IMR-90 (cell line): ENCODE data around the gene DUSP12. TPM values are rescaled to one million over a fixed set of nuclear protein-coding genes. Genes with fewer than 3 reads are reported as not detected.

Source experiments
- ATAC-seq: fragments of 200-7000 bp; cut with Tn5 transposase; 2 replicates; pipeline ENCODE4 v1.9.1; 2020; ENCODE audit warnings: low read depth, mild to moderate bottlenecking, moderate library complexity
- BruUV-seq: library from RNA; stranded (reverse); fragments of 400-500 nt; replicated peaks from 2 replicates; lab custom pipeline; 2021; lab: Mats Ljungman, UMichigan
- CTCF ChIA-PET: fragments of 300-600 bp; formaldehyde crosslinking; extraction: SDS; loops from one replicate; lab custom pipeline; 2021; ENCODE audit warnings: antibody characterized with exemption; lab: Yijun Ruan, JAX
- POLR2A ChIA-PET: fragments of 300-600 bp; sonication (Branson Sonifier 250); formaldehyde crosslinking; loops from one replicate; lab custom pipeline; 2022; ENCODE audit warnings: antibody characterized with exemption; ENCODE audit not compliant: unreplicated experiment; lab: Charles Lee
- DNase-seq: peaks from one replicate; pipeline ENCODE4 v3.0.0; 2013
- H2AFZ ChIP-seq: replicated peaks from 2 replicates; pipeline ENCODE3; 2013; ENCODE audit warnings: low read length, mild to moderate bottlenecking; ENCODE audit not compliant: poor library complexity
- H2AK5ac ChIP-seq: 2 replicates; pipeline ENCODE4 v1.6.1; 2013; ENCODE audit warnings: low read depth, low read length, inconsistent platforms
- H2AK9ac ChIP-seq: replicated peaks from 2 replicates; pipeline ENCODE3; 2013; ENCODE audit warnings: mild to moderate bottlenecking, low read depth, low read length, moderate library complexity; ENCODE audit not compliant: poor library complexity
- H2BK120ac ChIP-seq: 2 replicates; pipeline ENCODE4 v1.6.1; 2013; ENCODE audit warnings: low read depth, low read length, inconsistent platforms
- H2BK15ac ChIP-seq: 3 replicates; pipeline ENCODE4 v1.6.1; 2013; ENCODE audit warnings: low read depth, low read length, inconsistent platforms
- H2BK20ac ChIP-seq: 2 replicates; pipeline ENCODE4 v1.6.1; 2013; ENCODE audit warnings: low read depth, mild to moderate bottlenecking, inconsistent platforms, low read length, moderate library complexity
- H2BK5ac ChIP-seq: 2 replicates; pipeline ENCODE4 v1.6.1; 2013; ENCODE audit warnings: mild to moderate bottlenecking, low read depth, low read length, inconsistent platforms; ENCODE audit not compliant: poor library complexity, severe bottlenecking
- H3K14ac ChIP-seq: replicated peaks from 2 replicates; pipeline ENCODE4 v1.6.1; 2013; ENCODE audit warnings: low read depth, low read length, inconsistent platforms
- H3K18ac ChIP-seq: 2 replicates; pipeline ENCODE4 v1.6.1; 2013; ENCODE audit warnings: low read depth, low read length, control low read depth
- H3K23ac ChIP-seq: 2 replicates; pipeline ENCODE4 v1.6.1; 2013; ENCODE audit warnings: low read depth, low read length, inconsistent platforms
- H3K27ac ChIP-seq: 2 replicates; pipeline ENCODE4 v1.5.1; 2013; ENCODE audit warnings: mild to moderate bottlenecking, control low read depth, low read length; ENCODE audit not compliant: insufficient read depth
- H3K27me3 ChIP-seq: 2 replicates; pipeline ENCODE4 v1.6.1; 2013; ENCODE audit warnings: low read length; ENCODE audit not compliant: control insufficient read depth, insufficient read depth
- H3K36me3 ChIP-seq: 2 replicates; pipeline ENCODE4 v1.6.1; 2013; ENCODE audit warnings: low read length, mixed read lengths; ENCODE audit not compliant: control insufficient read depth, insufficient read depth
- H3K4ac ChIP-seq: 2 replicates; pipeline ENCODE4 v1.6.1; 2013; ENCODE audit warnings: low read depth, low read length, inconsistent platforms
- H3K4me1 ChIP-seq: 2 replicates; pipeline ENCODE4 v1.6.1; 2013; ENCODE audit warnings: low read length, mixed read lengths; ENCODE audit not compliant: control insufficient read depth, insufficient read depth
- H3K4me2 ChIP-seq: 2 replicates; pipeline ENCODE4 v1.6.1; 2013; ENCODE audit warnings: low read depth, mild to moderate bottlenecking, control low read depth, low read length, moderate library complexity
- H3K4me3 ChIP-seq: 2 replicates; pipeline ENCODE4 v1.5.1; 2013; ENCODE audit warnings: low read depth, mild to moderate bottlenecking, control low read depth, low read length, moderate library complexity; ENCODE audit not compliant: insufficient read depth
- H3K56ac ChIP-seq: 2 replicates; pipeline ENCODE4 v1.6.1; 2013; ENCODE audit warnings: low read length, inconsistent platforms; ENCODE audit not compliant: insufficient read depth; ENCODE audit errors: extremely low read depth
- H3K79me1 ChIP-seq, 2 experiments: 2 replicates each; pipeline ENCODE4 v1.6.1; 2013; ENCODE audit warnings: low read length in 2 of 2, inconsistent platforms in 1 of 2, low read depth in 1 of 2
- H3K9ac ChIP-seq: 2 replicates; pipeline ENCODE4 v1.6.1; 2013; ENCODE audit warnings: low read depth, low read length, control low read depth
- H3K9me1 ChIP-seq: 2 replicates; pipeline ENCODE4 v1.6.1; 2013; ENCODE audit warnings: low read length, inconsistent platforms; ENCODE audit not compliant: insufficient read depth
- H3K9me3 ChIP-seq: 2 replicates; pipeline ENCODE4 v1.6.1; 2013; ENCODE audit warnings: low read length; ENCODE audit not compliant: control insufficient read depth, insufficient read depth
- H4K20me1 ChIP-seq: 2 replicates; pipeline ENCODE4 v1.6.1; 2013; ENCODE audit warnings: low read length, inconsistent platforms; ENCODE audit not compliant: insufficient read depth
- H4K5ac ChIP-seq: 2 replicates; pipeline ENCODE4 v1.6.1; 2013; ENCODE audit warnings: mild to moderate bottlenecking, low read depth, low read length, control low read depth
- H4K8ac ChIP-seq, 2 experiments: 2 replicates each; pipeline ENCODE4 v1.6.1; 2013; ENCODE audit warnings: low read depth in 2 of 2, low read length in 2 of 2, control low read depth in 1 of 2, inconsistent platforms in 1 of 2
- H4K91ac ChIP-seq: 2 replicates; pipeline ENCODE4 v1.6.1; 2013; ENCODE audit warnings: low read depth, low read length, inconsistent platforms; ENCODE audit not compliant: insufficient read depth
- BHLHE40 ChIP-seq: fragments of 150-350 bp; IDR thresholded peaks from 2 replicates; pipeline ENCODE4 v1.6.1; 2016; ENCODE audit warnings: mild to moderate bottlenecking, low read depth, low read length
- CTCF ChIP-seq: conservative IDR thresholded peaks from 2 replicates; pipeline ENCODE4 v1.5.1; 2012; ENCODE audit warnings: mild to moderate bottlenecking, low read depth, low read length, improper control_type of control experiment
- ELK1 ChIP-seq: fragments of 150-350 bp; IDR thresholded peaks from 2 replicates; pipeline ENCODE4 v1.6.1; 2016; ENCODE audit warnings: low read depth, mild to moderate bottlenecking, low read length, moderate library complexity, borderline replicate concordance
- MAFK ChIP-seq: IDR thresholded peaks from 2 replicates; pipeline ENCODE4 v1.6.1; 2012; ENCODE audit warnings: low read depth, low read length, improper control_type of control experiment
- POLR2A ChIP-seq: IDR thresholded peaks from 2 replicates; pipeline ENCODE4 v1.6.1; 2012; ENCODE audit warnings: mild to moderate bottlenecking, low read depth, low read length
- WGBS, 2 experiments: methylation state at CpG; one replicate each; pipeline versions ENCODE4 v1.1.5 to v1.1.7; 2013; ENCODE audit warnings: missing lambda C conversion rate in 2 of 2; ENCODE audit not compliant: insufficient read length in 1 of 2; ENCODE audit errors: extremely low coverage in 2 of 2; 5-methylcytosine and 5-hydroxymethylcytosine counted together
- dilution Hi-C: fragments of 300-500 bp; cut with HindIII; formaldehyde crosslinking; loops from one replicate; pipeline ENCODE4 v1.14.3; 2018; ENCODE audit warnings: low sequenced_read_pairs; ENCODE audit not compliant: unreplicated experiment
- in situ Hi-C: fragments of 300-500 bp; cut with MboI; formaldehyde crosslinking; loops from 3 replicates; pipeline ENCODE4 v1.14.3; 2019; ENCODE audit warnings: low sequenced_read_pairs, inconsistent platforms, mixed read lengths
- intact Hi-C: fragments of 100-400 bp; cut with micrococcal nuclease; formaldehyde crosslinking; loops from 2 replicates; pipeline ENCODE4 v1.10.0; 2022
- polyA plus RNA-seq, 3 experiments: library from polyadenylated mRNA; depleted of rRNA; stranded (reverse); fragments of >200 nt; gene quantifications; 2 replicates each; pipeline ENCODE4 v1.2.3, GENCODE V29; 2012; ENCODE audit warnings: low replicate concordance in 1 of 3
- total RNA-seq: library from RNA; depleted of rRNA; stranded (reverse); fragments of >200 nt; gene quantifications from 2 replicates; pipeline ENCODE4 v1.2.3, GENCODE V29; 2012

The DUSP12 gene
- total and polyA plus RNA-seq, 2 of the 4 experiments (the other 2 are of a cell fraction): 31.5 to 35.6 TPM

GRCh38 chr1:161727256-161727924, 22.2 kb upstream of the DUSP12 start:
- H3K36me3 ChIP-seq: no peaks in the 10 kb centered on the region
- peak overlapping the region; percentile 51 for H2AK5ac ChIP-seq
- ChIA-PET CTCF (interaction anchor here (0.7 to 2.0 kb wide), 3 partner anchors 12 to 556 kb away, joined by 3 to 8 read pairs (median 6); no protein-coding TSS in a partner anchor), POLR2A (interaction anchor here (0.7 kb wide), 1 partner anchor 197 kb away, joined by 4 read pairs; no protein-coding TSS in a partner anchor)
- peak overlapping the region; percentile 96 for H2AFZ ChIP-seq
- H3K9me1 ChIP-seq: peaks cover 13% of the 10 kb centered on the region; the same call in 1 of the 2 replicates
- H3K27ac ChIP-seq: peak overlapping the region; percentile 82
- WGBS, 2 experiments: 2% methylated on average over 12 of the region's 38 CpGs; no CpG with 5 or more reads in 1 of the 2 experiments
- dilution Hi-C loops: no loop called here
- TF ChIP-seq ELK1: no peak
- no peak for TF ChIP-seq CTCF
- peak; percentile 64 for TF ChIP-seq POLR2A
- TF ChIP-seq MAFK: no peak
- TF ChIP-seq BHLHE40: peak; percentile 28; the same call in 1 of the 2 replicates
- H2BK20ac ChIP-seq: no peak overlapping the region
- intact Hi-C loops: no loop called here
- H3K27me3 ChIP-seq: no peaks in the 10 kb centered on the region
- peak overlapping the region; percentile 39; the same call in 1 of the 2 replicates for H3K18ac ChIP-seq
- peak overlapping the region; percentile 98 for H3K4me3 ChIP-seq
- H4K91ac ChIP-seq: peak overlapping the region; percentile 31; the same call in 1 of the 2 replicates
- peak overlapping the region; percentile 68 for H3K4me2 ChIP-seq
- no peak overlapping the region for H2BK15ac ChIP-seq
- BruUV-seq: no TSS peak
- H3K4me1 ChIP-seq: peaks cover 3% of the 10 kb centered on the region; the same call in 1 of the 2 replicates
- no peaks in the 10 kb centered on the region for H4K20me1 ChIP-seq
- peak overlapping the region; percentile 65 for H3K4ac ChIP-seq
- peak overlapping the region; percentile 61 for H2BK5ac ChIP-seq
- no peaks in the 10 kb centered on the region for H3K9me3 ChIP-seq
- H3K9ac ChIP-seq: peak overlapping the region; percentile 74
- H3K56ac ChIP-seq: peak overlapping the region; percentile 7
- peak overlapping the region; percentile 92 for H2AK9ac ChIP-seq
- H2BK120ac ChIP-seq: peak overlapping the region; percentile 65
- peak overlapping the region; percentile 65 to 68 for H4K8ac ChIP-seq
- H4K5ac ChIP-seq: peak overlapping the region; percentile 53; the same call in 1 of the 2 replicates
- in situ Hi-C loops: loop anchor here (25.0 kb wide), 1 partner anchor 90 kb away; the partner anchor contains the start of gene FCGR3B
- peak; percentile 84 for DNase-seq
- peak overlapping the region; percentile 75; the same call in 1 of the 2 replicates for H3K23ac ChIP-seq
- ATAC-seq: peak; percentile 0; the same call in 1 of the 2 replicates
- peak overlapping the region; percentile 26 for H3K14ac ChIP-seq
- H3K79me1 ChIP-seq: peaks cover 3 to 13% of the 10 kb centered on the region in 2 experiments; a peak in 1 of 4 replicates
